Measurements from ENCODE around the gene TAF1A. TPM values are rescaled to one million over a fixed set of nuclear protein-coding genes. Genes with fewer than 3 reads are reported as not detected.

Gene TAF1A
- total RNA-seq, 3 donors from 2014 or later = 4.7 to 6.6 (median 6.0) TPM

- intact Hi-C loops (cut with DNase I, micrococcal nuclease) = no loop called here
- Histone ChIP-seq H3K9me3 (no peaks in the 10 kb centered on the region), H3K36me3 (ENCODE audit: low read depth) (no peaks in the 10 kb centered on the region), H3K4me3 (no peak overlapping the region), H3K4me1 (ENCODE audit: low read depth) (no peaks in the 10 kb centered on the region)
- DNase-seq (no peak), ATAC-seq (no peak)
- no peak for TF ChIP-seq CTCF (IDR thresholded peaks at IDR 0.05)
These were observed 33.6 kb downstream of the TAF1A start for GRCh38 chr1:222555992-222556615.

GRCh38 chr1:222554177-222554576 lies 35.6 kb downstream of the TAF1A start:
- ATAC-seq = no peak
- Histone ChIP-seq H3K36me3 (ENCODE audit: low read depth) (no peaks in the 10 kb centered on the region), H3K4me1 (ENCODE audit: low read depth) (no peaks in the 10 kb centered on the region), H3K4me3 (no peak overlapping the region), H3K9me3 (no peaks in the 10 kb centered on the region)
- intact Hi-C loops (cut with DNase I, micrococcal nuclease) = no loop called here
- no peak for TF ChIP-seq CTCF (IDR thresholded peaks at IDR 0.05)
- no peak for DNase-seq

GRCh38 chr1:222552882-222553281 lies 36.9 kb downstream of the TAF1A start:
- H3K4me3 ChIP-seq = no peak overlapping the region
- H3K9me3 ChIP-seq = no peaks in the 10 kb centered on the region
- H3K36me3 ChIP-seq (ENCODE audit: low read depth) = no peaks in the 10 kb centered on the region
- no peak for TF ChIP-seq CTCF (IDR thresholded peaks at IDR 0.05)
- intact Hi-C loops (cut with DNase I, micrococcal nuclease) = no loop called here
- no peaks in the 10 kb centered on the region for H3K4me1 ChIP-seq (ENCODE audit: low read depth)
- no peak for ATAC-seq
- DNase-seq = no peak

GRCh38 chr1:222547944-222548671 lies 41.6 kb downstream of the TAF1A start, which contains the start of gene HHIPL2:
Gene HHIPL2, minus strand, starts transcription at chr1:222548104. Its CDS starts 60 bp downstream, at chr1:222548044.
- peaks cover 4% of the 10 kb centered on the region for H3K4me1 ChIP-seq (ENCODE audit: low read depth)
- DNase-seq (no peak), ATAC-seq (peak; percentile 44)
- H3K36me3 ChIP-seq (ENCODE audit: low read depth) = no peaks in the 10 kb centered on the region
- intact Hi-C loops (cut with DNase I, micrococcal nuclease) = no loop called here
- H3K4me3 ChIP-seq = no peak within 1 kb of the TSS
- TF ChIP-seq CTCF (IDR thresholded peaks at IDR 0.05) = no peak
- no peaks in the 10 kb centered on the region for H3K9me3 ChIP-seq

- TF ChIP-seq CTCF (IDR thresholded peaks at IDR 0.05) = no peak
- no peaks in the 10 kb centered on the region for H3K9me3 ChIP-seq
- H3K36me3 ChIP-seq (ENCODE audit: low read depth) = no peaks in the 10 kb centered on the region
- DNase-seq (no peak), ATAC-seq (no peak)
- H3K4me1 ChIP-seq (ENCODE audit: low read depth) = peaks cover 4% of the 10 kb centered on the region
- intact Hi-C loops (cut with DNase I, micrococcal nuclease) = no loop called here
- no peak overlapping the region for H3K4me3 ChIP-seq
These were observed 42.5 kb downstream of the TAF1A start for GRCh38 chr1:222547260-222547614.

Measured in mucosa of descending colon (tissue), 3 donors.